ENCODE results near the gene CTBS. TPM values are rescaled to one million over a fixed set of nuclear protein-coding genes. Genes with fewer than 3 reads are reported as not detected.

CTBS gene
- total and polyA plus RNA-seq, 2 of the 13 experiments (the other 11 are each of a cell fraction or from before 2014, with no cell fraction given), result 4.7 to 12.4 TPM

GRCh38 chr1:84524590-84524989 is 49.6 kb downstream of the CTBS start:
- H3K4me2 ChIP-seq (ENCODE audit: low read depth, low read length), result no peak overlapping the region
- H3K27ac ChIP-seq (ENCODE audit: extremely low read length, insufficient read depth, low read length), result no peak overlapping the region
- no peaks in the 10 kb centered on the region for H3K9me3 ChIP-seq (ENCODE audit: low read length)
- CTCF ChIA-PET (ENCODE audit: low intra/inter-chr PET ratio, low total read pairs), result no interaction called here
- no peak for FAIRE-seq
- no peaks in the 10 kb centered on the region for H3K79me2 ChIP-seq (ENCODE audit: insufficient read depth, low read length)
- no peak overlapping the region for H2AFZ ChIP-seq (ENCODE audit: low read length)
- in situ Hi-C loops (cut with HindIII; ENCODE audit: extremely low pct_ligation_motif_present, low pct_unique_long_range_greater_than_20kb) (no loop called here), intact Hi-C loops (cut with micrococcal nuclease; ENCODE audit: unreplicated experiment) (no loop called here)
- H3K4me3 ChIP-seq (replicated peaks in 1 of 3; ENCODE audit: insufficient read depth in 1 of 3, low read depth in 2 of 3, low read length in 3 of 3), result no peak overlapping the region
- no TSS peak for BruUV-seq (replicated peaks)
- POLR2A ChIA-PET, result no interaction called here
- no peaks in the 10 kb centered on the region for H3K27me3 ChIP-seq (ENCODE audit: control insufficient read depth in 1 of 2, insufficient read depth in 2 of 2, low read length in 2 of 2)
- H4K20me1 ChIP-seq (ENCODE audit: insufficient read depth, low read length), result no peaks in the 10 kb centered on the region
- no peaks in the 10 kb centered on the region for H3K4me1 ChIP-seq (ENCODE audit: insufficient read depth, low read length)
- H3K36me3 ChIP-seq (replicated peaks in 1 of 2; ENCODE audit: control insufficient read depth in 1 of 2, insufficient read depth in 2 of 2, low read length in 2 of 2), result no peaks in the 10 kb centered on the region
- no peak for TF ChIP-seq SMAD3 (CRISPR knock-in tag; IDR thresholded peaks at IDR 0.05)
- TF ChIP-seq RCOR2 (CRISPR knock-in tag; IDR thresholded peaks at IDR 0.05), result no peak
- TF ChIP-seq HCFC1 (IDR thresholded peaks at IDR 0.05; ENCODE audit: low read depth, low read length), result no peak
- TF ChIP-seq NONO (IDR thresholded peaks at IDR 0.05), result no peak
- TF ChIP-seq NONO (CRISPR knock-in tag; conservative IDR thresholded peaks at IDR 0.05), result no peak
- no peak for TF ChIP-seq FOXK2 (IDR thresholded peaks at IDR 0.05)
- no peak for TF ChIP-seq NCOR1 (IDR thresholded peaks at IDR 0.05; ENCODE audit: borderline replicate concordance, low read length)
- TF ChIP-seq SNAPC2 (CRISPR knock-in tag; IDR thresholded peaks at IDR 0.05), result no peak
- TF ChIP-seq TOE1 (CRISPR knock-in tag; IDR thresholded peaks at IDR 0.05), result no peak
- TF ChIP-seq TIGD3 (CRISPR knock-in tag; IDR thresholded peaks at IDR 0.05; ENCODE audit: borderline replicate concordance), result no peak
- TF ChIP-seq KIAA2018 (CRISPR knock-in tag; IDR thresholded peaks at IDR 0.05; ENCODE audit: borderline replicate concordance), result no peak
- no peak for TF ChIP-seq ZNF143 (CRISPR knock-in tag; IDR thresholded peaks at IDR 0.05)
- no peak for TF ChIP-seq KDM2A (CRISPR knock-in tag; IDR thresholded peaks at IDR 0.05; ENCODE audit: borderline replicate concordance, low read depth)
- TF ChIP-seq ATF7 (IDR thresholded peaks at IDR 0.05), result no peak
- no peak for TF ChIP-seq ATF7 (CRISPR knock-in tag; IDR thresholded peaks at IDR 0.05)
- no peak for DNase-seq (ENCODE audit: low spot score)
- no peak overlapping the region for H3K9ac ChIP-seq (ENCODE audit: insufficient read depth, low read depth, low read length)
- ATAC-seq, result no peak

Data from HepG2 (cell line).